NCI-H187 treated with DMSO at 0.1 percent for 48 hours (cell line): ENCODE results near the gene MCUR1.
"Not testable (repeated sequence)": the region's sequence is repeated elsewhere in the genome, so short reads cannot be mapped to it uniquely, and the experiment has no call there.

Experiments used
- DNase-seq: peaks from one replicate; lab custom pipeline; 2025; lab: John Stamatoyannopoulos, UW

The MCUR1 gene, protein sequence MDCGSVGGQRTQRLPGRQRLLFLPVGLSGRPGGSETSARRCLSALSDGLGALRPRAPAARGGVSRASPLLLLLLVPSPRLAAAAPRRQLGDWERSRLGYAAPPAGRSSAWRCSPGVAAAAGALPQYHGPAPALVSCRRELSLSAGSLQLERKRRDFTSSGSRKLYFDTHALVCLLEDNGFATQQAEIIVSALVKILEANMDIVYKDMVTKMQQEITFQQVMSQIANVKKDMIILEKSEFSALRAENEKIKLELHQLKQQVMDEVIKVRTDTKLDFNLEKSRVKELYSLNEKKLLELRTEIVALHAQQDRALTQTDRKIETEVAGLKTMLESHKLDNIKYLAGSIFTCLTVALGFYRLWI

DNA sequence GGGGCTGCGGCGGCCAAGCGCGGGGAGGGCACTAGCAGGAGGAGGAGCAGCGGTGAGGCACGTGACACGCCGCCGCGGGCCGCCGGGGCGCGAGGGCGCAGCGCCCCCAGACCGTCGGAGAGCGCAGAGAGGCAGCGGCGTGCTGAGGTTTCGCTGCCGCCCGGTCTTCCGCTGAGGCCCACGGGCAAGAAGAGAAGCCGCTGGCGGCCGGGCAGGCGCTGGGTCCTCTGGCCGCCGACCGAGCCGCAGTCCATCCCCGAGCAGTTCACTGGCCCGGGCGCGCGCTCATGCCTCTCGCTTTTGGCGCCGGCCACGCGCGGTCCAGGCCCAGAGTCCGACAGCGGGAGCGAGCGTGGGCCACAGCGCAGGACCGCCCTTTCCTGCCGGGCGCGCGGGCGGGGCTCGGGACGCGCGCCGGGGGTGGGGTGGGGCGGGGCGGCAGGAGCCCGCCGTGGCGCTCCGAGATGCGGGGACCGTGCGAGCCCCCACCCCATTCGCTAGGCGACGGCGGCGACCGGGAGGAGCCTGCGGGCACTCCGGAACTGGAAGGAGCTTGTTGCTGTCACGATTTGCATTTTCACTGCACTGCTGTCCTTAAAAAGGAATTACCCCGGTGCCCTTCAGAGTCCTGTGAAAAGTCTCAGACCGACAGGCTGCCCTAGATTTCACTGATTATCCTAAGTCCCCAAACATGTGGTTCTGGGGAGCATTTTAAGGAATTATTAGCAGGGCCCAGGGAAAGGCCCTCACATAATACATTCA, at the start of gene MCUR1:
Gene MCUR1, minus strand, starts transcription at position 382 of the 762 bp plus-strand sequence. Its CDS starts 128 bp downstream, at position 254.
- no peak for DNase-seq

DNA sequence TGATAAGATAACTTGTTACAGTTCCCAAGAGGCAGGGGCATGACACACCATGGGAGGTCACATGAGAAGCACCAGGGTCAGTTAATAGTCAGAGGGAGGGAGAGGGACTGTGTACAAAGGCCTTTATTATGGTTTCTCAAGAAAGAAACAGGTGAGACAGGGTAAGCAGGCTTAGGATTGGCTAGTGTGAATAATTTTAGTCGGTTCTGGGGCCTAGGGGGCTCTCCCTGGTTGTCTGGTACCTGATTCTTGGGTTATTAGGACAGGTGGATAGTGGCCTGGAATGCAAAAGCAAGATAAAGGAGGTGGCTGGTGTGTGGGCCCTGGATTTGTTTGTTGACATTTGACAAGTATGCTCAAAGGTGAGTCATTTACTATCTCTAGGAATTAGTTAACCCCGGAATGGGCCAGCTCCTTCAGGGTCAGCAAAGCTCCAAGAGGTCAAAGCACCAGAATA, 49.4 kb upstream of the MCUR1 start:
- DNase-seq: no peak

DNA sequence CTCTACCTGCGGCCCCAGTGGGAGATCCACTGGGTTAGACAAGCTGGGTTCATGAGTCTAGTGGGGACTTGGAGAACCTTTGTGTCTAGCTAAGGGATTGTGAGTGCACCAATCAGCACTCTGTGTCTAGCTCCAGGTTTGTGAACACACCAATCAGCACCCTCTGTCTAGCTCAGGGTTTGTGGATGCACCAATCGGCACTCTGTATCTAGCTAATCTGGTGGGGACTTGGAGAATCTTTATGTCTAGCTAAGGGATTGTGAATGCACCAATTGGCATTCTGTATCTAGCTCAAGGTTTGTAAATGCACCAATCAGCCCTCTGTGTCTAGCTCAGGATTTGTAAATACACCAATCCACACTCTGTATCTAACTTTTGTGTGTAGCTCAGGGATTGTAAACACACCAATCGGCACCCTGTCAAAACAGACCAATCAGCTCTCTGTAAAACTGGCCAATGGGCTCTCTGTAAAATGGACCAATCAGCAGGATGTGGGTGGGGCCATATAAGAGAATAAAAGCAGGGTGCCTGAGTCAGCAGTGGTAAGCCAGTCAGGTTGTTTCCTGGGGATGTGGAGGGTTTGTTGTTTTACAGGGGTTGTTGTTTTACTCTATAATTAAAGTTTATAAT, 46.3 kb upstream of the MCUR1 start:
- DNase-seq: not testable (repeated sequence)

DNA sequence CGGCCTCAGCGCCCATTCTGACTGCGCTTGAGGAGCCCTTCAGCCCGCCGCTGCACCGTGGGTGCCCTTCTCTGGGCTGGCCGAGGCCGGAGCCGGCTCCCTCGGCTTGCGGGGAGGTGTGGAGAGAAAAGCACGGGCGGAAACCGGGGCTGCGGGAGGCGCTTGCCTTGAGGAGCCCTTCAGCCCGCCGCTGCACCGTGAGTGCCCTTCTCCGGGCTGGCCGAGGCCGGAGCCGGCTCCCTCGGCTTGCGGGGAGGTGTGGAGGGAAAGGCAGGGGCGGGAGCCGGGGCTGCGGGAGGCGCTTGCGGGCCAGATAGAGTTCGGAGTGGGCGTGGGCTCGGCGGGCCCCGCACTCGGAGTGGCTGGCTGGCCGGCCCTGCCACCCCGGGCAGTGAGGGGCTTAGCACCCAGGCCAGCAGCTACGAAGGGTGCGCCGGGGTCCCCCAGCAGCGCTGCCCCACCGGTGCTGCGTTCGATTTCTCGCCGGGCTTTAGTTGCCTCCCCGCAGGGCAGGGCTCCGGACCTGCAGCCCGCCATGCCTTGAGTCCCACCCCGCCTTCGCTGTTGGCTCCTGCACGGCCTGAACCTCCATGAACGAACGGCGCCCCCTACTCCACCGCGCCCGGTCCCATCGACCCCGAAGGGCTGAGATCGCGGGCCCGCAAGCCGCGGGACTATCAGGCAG, 45.7 kb upstream of the MCUR1 start:
- DNase-seq: no peak

GRCh38 chr6:13854716-13855250, 40.4 kb upstream of the MCUR1 start:
- DNase-seq: no peak

- DNase-seq: no peak
Measured at GRCh38 chr6:13853871-13854270, 39.5 kb upstream of the MCUR1 start.

DNA sequence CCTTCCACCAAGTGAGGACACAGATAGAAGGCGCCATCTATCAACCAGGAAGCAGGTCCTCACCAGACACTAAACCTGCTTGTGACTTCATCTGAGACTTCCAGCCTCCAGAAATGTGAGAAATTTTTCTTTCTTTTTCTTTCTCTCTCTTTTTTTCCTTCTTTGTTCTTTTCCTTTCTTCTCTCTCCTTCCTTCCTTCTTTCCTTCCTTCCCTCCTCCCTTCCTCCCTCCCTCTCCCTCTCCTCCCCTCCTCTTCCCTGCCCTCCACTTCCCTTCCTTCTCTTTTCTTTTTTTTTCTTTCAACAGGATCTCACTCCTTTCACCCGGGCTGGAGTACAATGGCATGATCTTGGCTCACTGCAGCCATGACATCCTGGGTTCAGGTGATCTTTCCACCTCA, 37.4 kb upstream of the MCUR1 start:
- DNase-seq: no peak

- DNase-seq: no peak
Measured at GRCh38 chr6:13851330-13851729, 37.0 kb upstream of the MCUR1 start.

- not testable (repeated sequence) for DNase-seq
Measured at GRCh38 chr6:13850690-13851089, 36.3 kb upstream of the MCUR1 start.

- DNase-seq: no peak
Measured at GRCh38 chr6:13848522-13849150, 34.3 kb upstream of the MCUR1 start.

GRCh38 chr6:13847326-13848050, 33.1 kb upstream of the MCUR1 start:
- no peak for DNase-seq

- DNase-seq: no peak
Measured at GRCh38 chr6:13846841-13847240, 32.5 kb upstream of the MCUR1 start.

DNA sequence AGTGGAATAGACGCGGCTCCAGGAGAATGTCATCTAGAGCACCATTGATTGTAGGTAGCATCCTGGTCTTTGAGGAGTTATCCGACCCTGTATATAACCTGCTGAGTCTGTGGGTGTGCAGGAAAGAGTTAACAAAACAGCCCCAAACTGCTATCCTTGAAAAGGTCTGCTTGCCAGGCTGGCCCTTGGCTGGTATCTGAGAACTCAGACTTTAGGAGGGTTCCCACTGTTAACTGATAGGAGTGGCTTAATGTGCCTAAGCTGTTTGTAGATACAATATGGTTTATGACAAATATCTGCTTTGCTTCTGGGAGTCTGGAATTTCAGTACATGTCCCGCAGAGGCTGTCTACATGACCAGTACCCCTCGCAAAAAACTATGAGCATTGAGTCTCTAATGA, 27.6 kb upstream of the MCUR1 start:
- no peak for DNase-seq

GRCh38 chr6:13838616-13839015, 24.3 kb upstream of the MCUR1 start:
- DNase-seq: no peak

GRCh38 chr6:13836170-13836569, 21.8 kb upstream of the MCUR1 start:
- no peak for DNase-seq

DNA sequence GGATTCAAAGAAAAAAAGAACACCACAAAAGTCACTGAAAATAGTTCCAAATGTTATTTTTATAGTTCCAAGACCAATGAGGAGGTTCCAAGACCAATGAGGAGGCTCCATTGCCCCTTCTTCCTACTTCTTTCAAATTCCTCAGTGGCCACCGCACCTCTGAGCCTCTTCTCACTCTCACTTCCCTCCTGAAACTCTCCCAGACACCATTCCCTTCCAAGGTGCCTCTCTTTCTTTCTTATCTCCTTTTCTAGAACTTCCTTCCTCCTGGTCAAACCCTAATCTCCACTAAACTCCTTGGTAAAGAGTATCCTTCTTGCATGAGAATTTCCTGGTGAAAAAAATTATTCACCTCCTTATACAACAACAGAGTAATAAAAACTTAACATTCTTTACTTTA, 20.4 kb upstream of the MCUR1 start:
- DNase-seq: no peak

DNA sequence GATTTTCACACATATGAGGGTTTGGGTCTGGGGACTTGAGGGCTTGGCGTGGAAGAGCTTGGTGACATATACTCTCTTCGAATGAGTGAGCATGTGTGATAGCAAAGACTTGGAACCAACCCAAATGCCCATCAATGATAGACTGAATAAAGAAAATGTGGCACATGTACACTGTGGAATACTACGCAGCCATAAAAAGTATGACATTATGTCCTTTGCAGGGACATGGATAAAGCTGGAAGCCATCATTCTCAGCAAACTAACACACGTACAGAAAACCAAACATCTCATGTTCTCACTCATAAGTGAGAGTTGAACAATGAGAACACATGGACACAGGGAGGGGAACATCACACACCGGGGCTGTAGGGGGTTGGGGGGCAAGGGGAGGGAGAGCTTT, 19.7 kb upstream of the MCUR1 start:
- not testable (repeated sequence) for DNase-seq

DNA sequence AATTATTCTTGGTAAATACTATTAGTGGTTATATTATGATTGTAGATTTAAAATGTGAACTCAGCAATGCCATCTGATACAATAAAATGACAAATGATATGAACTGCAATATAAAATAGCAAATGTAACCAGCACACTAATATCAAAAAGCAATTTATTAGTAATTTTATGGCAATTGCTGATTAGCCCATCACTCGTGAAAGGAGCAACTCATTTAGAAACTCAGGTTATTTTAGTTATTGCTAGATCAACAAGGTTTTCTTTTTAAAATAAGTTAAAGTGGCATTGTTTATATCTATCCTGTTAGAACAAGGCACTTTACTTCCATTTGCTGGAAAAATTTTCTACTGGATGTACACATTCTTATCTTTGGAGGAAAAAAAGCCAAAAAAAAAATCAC, 18.4 kb upstream of the MCUR1 start:
- DNase-seq: no peak

GRCh38 chr6:13831615-13832014, 17.3 kb upstream of the MCUR1 start:
- DNase-seq: no peak

DNA sequence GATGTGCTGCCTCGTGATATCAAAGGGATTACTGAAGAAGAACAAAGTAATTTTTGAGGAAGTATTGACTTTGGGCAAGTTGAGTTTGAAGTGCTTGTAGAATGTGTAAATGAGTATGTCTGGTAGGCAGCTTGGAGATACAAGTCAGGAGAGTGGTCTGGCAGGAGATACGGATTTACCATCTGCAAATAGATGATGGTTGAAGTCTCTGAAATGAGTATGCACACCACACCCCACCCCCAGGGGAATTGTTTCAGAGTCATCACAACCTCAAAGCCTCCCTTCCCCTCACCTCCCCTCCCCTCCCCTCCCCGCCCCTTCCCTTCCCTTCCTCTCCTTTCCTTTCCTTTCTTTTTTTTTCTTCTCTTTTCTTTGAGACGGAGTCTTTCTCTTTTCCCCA, 16.4 kb upstream of the MCUR1 start:
- no peak for DNase-seq

DNA sequence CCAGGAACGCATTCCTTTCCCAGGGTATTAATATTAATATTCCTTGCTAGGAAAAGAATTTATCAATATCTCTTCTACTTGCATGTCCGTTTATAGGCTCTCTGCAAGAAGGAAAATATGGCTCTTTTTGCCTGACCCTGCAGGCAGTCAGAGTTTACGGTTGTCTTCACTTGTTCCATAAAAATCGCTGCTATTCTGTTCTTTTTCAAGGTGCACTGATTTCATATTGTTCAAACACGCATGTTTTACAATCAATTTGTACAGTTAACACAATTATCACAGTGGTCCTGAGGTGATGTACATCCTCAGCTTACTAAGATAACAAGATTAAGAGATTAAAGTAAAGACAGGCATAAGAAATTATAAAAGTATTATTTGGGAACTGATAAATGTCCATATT, 15.1 kb upstream of the MCUR1 start:
- DNase-seq: not testable (repeated sequence)
